Right lobe of liver (tissue), 4 donors: Measurements from ENCODE around the gene FADS6.

Source experiments
- POLR2A ChIP-seq: fragments of 450-650 bp; IDR thresholded peaks from one replicate; pipeline ENCODE4 v1.6.1; 2017; ENCODE audit warnings: antibody characterized with exemption, mild to moderate bottlenecking
- TF ChIP-seq, protein P1 (sequence below), 4 donors: fragments of 200-600 bp in 3 of 4; fragments of 450-650 bp in 1 of 4; IDR thresholded peaks; one replicate each; pipeline versions ENCODE4 v1.5.1 to v1.8.0; 2016 to 2022; ENCODE audit warnings: antibody characterized with exemption in 4 of 4, mild to moderate bottlenecking in 2 of 4
- donor health status: DM: no; HTN: no; CAD: no.
- donor health status: DM: no; HTN: no; CAD: no.
- donor health status: DM: no; HTN: yes; CAD: no.

DNA sequence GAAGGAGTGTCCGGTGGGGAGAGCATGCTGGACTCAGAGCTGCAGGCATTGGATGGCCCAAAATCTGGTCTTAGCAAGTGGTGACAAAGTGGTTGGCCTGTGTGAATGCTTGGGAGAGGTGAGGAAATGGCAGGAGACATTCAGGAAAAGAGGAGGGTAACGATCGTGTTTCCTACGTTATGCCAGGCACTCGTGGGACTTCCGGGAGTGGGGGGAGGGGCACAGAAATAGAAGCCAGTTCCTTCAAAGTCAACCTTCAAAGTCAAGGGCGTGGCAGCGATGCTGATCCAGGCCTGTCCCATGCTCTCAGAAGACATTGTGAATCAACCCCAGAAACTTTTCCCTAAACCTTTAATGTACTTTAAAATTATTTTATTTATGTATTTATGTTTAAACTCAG, 46.1 kb upstream of the FADS6 start:
- TF ChIP-seq POLR2A: no peak
- TF ChIP-seq, protein P1, sequence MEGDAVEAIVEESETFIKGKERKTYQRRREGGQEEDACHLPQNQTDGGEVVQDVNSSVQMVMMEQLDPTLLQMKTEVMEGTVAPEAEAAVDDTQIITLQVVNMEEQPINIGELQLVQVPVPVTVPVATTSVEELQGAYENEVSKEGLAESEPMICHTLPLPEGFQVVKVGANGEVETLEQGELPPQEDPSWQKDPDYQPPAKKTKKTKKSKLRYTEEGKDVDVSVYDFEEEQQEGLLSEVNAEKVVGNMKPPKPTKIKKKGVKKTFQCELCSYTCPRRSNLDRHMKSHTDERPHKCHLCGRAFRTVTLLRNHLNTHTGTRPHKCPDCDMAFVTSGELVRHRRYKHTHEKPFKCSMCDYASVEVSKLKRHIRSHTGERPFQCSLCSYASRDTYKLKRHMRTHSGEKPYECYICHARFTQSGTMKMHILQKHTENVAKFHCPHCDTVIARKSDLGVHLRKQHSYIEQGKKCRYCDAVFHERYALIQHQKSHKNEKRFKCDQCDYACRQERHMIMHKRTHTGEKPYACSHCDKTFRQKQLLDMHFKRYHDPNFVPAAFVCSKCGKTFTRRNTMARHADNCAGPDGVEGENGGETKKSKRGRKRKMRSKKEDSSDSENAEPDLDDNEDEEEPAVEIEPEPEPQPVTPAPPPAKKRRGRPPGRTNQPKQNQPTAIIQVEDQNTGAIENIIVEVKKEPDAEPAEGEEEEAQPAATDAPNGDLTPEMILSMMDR (IDR thresholded peaks at IDR 0.05): no peak
